HPDE6-E6E7 (cell line): ENCODE results near the gene KIF17.
A peak's percentile ranks its signal among the peaks of the same experiment; 100 is the strongest.

Source experiments
- DNase-seq: peaks from one replicate; pipeline ENCODE4 v3.0.0; 2011; ENCODE audit warnings: missing footprints; ENCODE audit errors: extremely low spot score

KIF17 gene

GRCh38 chr1:20660847-20661206, 57.0 kb downstream of the KIF17 start:
- no peak for DNase-seq

DNA sequence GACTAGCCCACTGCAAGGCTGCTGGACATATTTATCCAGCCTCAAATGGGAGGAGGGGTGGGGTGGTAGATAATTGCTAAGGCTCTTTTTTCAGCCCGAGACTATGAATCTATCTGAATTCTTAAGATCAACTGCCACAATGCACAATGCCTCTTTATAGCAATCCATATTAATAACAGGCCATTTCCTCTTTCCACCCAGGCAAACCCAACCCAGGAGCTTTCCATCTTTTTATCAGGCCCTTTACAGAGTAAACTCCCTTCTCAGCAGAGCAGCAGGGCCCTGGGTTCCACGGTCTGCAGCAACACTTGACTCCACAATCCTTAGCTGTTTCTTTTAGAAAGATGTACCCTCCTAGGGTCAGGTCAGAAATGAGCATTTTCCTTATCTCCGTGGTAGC, 57.4 kb downstream of the KIF17 start:
- no peak for DNase-seq

DNA sequence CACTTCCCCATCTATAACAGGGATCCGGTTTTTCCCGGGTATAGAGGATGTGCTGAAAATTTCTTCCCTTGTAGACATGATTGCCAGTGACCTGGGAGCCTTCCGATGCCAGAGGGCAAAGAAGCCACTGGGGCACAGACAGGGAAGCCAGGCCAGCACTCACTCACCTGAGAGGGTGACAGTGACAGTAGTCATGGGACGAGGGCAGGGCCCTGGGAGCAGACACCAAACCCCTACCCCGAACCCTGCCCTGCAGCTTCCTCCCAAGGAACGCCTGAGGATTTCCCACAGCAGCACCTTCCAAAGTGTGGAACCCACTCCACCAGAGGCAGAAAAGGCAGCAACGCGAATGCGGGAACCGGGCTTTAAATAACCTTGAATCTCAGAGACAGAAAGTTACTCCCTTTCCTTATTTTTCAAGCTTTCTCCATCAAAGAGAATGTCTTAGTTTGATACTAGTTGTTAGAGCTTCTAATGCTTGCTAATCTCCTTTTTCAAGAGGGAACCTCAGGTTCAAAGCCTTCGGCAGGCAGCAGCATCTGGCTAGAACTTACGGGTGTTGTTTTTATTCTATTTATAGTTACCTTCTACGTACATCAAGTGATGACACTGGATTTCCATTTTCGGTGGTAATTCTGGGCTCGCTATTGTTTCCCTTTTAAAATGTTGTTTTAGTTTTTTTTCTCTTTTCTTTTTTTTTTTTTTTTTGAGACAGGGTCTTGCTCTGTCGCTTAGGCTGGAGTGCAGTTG, 59.5 kb downstream of the KIF17 start:
- DNase-seq = no peak

DNA sequence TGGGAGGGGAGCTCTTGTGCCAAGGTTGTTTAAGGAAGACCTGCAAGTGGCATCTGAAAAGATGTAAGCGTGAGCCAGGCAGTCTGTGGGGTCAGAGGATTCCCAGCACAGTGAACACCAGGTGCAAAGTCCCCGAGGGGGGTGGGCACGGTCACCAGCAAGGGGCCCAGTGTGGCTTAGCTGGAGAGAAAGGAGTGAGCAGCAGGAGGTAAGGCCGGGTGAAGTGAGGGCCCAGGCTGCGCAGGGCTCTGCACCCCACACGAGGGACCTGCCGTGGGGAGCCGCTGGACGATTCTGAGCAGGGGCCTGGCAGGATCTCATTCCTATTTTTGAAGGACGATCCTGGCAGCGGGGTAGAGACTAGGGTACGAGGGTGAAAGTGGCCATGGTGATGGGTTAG, 60.8 kb downstream of the KIF17 start:
- no peak for DNase-seq

GRCh38 chr1:20654104-20654690, 63.6 kb downstream of the KIF17 start:
- DNase-seq = no peak

GRCh38 chr1:20652300-20652699, 65.5 kb downstream of the KIF17 start:
- DNase-seq = no peak

GRCh38 chr1:20648946-20649345, 68.9 kb downstream of the KIF17 start:
- DNase-seq = no peak

DNA sequence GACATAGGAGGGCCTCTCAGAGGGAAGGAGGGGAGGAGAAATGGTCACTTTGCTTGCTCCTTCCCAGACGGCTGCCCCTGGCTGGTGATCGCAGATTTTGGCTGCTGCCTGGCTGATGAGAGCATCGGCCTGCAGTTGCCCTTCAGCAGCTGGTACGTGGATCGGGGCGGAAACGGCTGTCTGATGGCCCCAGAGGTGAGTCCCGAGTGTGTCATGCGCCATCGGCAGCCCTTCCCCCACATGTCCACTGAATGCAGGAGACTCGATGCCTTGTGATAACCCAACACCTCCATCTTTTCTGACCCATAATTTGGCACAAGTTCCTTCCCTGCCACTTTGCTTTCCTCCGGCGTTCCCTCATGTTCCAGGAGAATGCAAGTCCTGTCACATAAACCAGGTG, 69.4 kb downstream of the KIF17 start:
- no peak for DNase-seq

GRCh38 chr1:20645414-20645813, 72.4 kb downstream of the KIF17 start:
- DNase-seq = no peak

- DNase-seq = no peak
Observed at GRCh38 chr1:20644416-20644815, 73.4 kb downstream of the KIF17 start.

DNA sequence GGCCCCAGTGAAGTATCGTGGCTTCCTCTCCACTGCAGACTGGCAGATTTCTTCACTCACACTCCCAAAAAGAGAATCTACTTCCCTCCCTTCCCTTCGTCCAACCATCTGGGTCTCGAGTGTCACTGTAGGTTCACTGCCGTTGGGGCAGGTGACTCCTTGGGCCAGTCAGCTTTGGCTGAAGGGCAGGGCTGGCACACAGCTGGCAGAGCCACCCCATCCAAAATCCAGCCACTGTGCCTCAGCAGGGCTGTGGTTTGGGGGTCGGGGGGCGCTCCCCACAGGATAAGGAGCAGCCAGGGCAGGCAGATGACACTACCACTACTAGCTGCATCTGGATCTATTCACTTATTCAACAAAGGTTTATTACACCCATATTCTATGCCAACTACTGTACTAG, 74.7 kb downstream of the KIF17 start:
- no peak for DNase-seq

- DNase-seq = no peak
Observed at GRCh38 chr1:20641975-20642374, 75.8 kb downstream of the KIF17 start.

DNA sequence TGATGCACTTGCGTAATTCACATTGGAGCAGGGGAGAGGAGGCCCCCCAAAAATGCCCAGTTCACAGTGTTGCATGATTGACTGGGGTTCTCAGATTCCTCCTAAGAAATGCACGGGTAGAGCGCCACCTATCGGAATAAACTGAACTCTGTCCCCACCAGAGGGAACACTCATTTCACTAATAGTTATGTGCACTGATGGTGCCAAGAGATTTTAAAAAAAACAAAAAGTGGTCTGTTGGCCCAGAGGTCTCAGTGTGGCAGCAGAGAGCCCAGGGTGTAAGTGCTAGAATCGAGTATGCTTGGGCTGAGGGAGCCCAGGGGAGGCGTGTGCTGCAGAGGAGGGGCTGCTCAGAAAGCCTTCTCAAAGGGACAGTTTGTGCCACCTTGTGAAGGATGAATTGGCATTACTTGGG, 77.6 kb downstream of the KIF17 start:
- peak; percentile 54 for DNase-seq

- DNase-seq = no peak
Observed at GRCh38 chr1:20636785-20637347, 80.9 kb downstream of the KIF17 start.

GRCh38 chr1:20634594-20635084, 83.2 kb downstream of the KIF17 start:
- DNase-seq = no peak

- DNase-seq = no peak
Observed at GRCh38 chr1:20634065-20634593, 83.7 kb downstream of the KIF17 start.

DNA sequence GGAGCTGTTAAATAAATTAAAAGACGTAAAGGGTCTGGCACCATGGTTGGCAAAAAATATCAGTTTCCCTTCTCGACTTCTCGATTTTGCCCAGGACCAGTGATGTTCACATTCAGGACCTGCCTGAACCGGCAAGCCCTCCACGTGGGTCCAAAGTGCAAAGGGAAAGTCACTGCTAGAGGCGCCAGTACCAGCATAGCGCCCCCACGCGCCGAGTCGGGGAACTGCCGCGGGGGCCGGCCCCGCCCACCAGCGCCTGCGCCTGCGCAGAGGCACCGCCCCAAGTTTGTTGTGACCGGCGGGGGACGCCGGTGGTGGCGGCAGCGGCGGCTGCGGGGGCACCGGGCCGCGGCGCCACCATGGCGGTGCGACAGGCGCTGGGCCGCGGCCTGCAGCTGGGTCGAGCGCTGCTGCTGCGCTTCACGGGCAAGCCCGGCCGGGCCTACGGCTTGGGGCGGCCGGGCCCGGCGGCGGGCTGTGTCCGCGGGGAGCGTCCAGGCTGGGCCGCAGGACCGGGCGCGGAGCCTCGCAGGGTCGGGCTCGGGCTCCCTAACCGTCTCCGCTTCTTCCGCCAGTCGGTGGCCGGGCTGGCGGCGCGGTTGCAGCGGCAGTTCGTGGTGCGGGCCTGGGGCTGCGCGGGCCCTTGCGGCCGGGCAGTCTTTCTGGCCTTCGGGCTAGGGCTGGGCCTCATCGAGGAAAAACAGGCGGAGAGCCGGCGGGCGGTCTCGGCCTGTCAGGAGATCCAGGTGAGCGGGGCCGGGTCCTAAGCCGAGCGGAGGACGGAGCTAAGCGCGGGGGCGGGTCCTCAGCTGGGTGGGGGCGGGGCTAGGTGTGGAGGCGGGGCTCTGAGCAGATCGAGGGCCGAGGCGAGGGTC, 84.4 kb downstream of the KIF17 start, which contains the start of gene PINK1:
TSS of gene PINK1 (plus strand) at position 269 of the 875 bp plus-strand sequence. CDS start at position 360, 91 bp downstream.
- DNase-seq = peak; percentile 86

DNA sequence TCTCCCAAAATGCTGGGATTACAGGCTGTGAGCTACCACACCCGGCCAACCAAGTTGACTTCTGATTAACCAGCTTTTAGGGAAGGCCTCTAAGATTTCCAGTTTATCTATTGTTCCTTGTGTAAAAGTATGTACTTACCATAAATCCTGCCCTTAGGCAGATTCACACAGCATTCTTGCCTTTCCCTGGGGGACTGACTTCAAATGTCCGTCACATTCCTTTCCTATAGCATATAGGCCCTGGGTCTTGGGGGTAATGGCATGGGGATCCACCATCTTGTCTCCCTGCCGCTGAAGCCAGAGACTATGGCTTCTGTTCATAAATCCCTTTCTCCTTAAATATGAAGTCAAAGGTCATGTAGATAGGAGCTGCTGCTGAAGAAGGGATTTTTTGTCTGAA, 85.4 kb downstream of the KIF17 start:
- DNase-seq = no peak

- no peak for DNase-seq
Observed at GRCh38 chr1:20630729-20631128, 87.1 kb downstream of the KIF17 start.

DNA sequence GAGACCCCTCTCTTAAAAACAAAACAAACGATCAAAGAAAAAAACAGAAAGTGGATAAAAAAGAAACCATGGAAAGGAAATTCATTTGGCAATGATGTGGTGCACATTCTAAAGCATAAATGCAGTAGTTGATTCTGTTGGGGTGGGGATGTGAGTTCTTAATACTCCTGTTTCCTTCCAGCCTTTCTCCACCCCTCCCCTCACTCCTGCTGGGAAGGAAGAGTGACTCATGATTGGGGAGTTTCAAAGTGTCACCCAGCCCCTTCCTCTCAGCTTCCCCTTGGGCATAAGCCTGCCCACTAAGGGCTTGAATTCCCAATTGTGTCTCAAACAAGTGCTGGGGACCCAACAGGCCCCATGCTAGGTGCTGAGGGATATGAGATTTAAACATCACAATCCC, 91.3 kb downstream of the KIF17 start:
- DNase-seq = no peak

DNA sequence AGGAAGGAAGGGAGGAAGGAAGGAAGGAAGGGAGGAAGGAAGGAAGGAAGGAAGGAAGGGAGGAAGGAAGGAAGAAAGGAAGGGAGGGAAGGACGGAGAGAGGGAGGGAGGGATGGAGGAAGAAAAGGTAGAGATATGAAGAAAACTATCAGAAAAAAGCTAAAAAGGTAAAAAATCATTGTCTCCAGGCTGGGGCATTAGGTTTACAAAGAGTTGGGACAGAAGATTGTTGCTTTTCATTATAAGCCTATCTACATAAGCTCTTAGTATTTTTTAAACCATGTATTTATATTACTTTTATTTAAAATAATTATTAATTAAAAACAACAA, 91.7 kb downstream of the KIF17 start:
- DNase-seq = no peak
